ENCODE results near the gene GIPR. TPM values are rescaled to one million over a fixed set of nuclear protein-coding genes. Genes with fewer than 3 reads are reported as not detected.
A peak's percentile ranks its signal among the peaks of the same experiment; 100 is the strongest.

Gene GIPR
- total RNA-seq, 4 donors from 2014 or later, result 0.98 TPM; not detected in 3

DNA sequence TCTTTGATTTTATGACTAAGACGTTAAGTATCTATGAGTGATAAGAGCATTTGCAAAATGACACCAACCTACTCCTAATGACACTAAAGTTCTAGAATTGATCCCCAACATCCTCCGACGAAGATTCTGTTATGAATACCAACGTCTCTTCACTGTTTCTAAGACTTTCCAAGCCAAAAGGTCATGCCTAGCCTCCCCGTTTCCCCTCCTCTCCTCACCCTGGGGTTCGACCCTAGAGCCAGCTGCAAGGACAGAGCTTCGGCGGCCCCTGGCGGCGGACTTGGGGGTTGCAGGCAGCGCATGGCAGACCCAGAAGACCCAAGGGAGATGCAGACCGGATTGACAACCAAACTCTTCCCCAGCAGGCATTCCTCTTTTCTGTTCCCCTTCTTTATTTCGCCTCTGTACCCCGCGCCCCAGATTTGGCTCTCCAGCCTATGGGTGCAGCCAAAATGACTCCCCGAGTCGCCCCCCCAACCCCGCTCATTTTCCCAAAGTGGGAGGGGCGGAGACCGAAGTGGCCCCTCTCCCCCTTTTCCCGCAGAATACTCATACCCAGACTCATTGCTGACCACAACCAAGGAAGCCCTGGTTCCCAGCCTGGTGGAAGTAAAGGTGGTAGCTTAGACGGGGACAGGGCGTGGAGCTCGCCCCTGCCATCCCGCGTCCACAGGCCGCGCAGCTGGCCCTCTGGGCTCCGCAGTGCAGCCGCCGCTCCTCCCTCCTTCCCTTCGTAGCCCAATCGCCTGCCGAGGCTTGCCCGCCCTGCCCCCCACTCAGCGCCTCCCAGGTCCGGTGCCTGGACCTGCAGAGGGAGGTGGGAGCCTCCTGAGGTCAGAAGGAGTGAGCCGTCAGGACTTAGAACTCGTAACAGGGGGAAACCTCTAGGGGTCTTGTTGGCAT lies 24.7 kb upstream of the GIPR start:
- Histone ChIP-seq H3K4me3 (no peak overlapping the region), H3K4me1 (peaks cover 0 to 8% of the 10 kb centered on the region in 2 donors), H3K27me3 (peaks cover 0 to 6% of the 10 kb centered on the region in 2 donors), H3K27ac (no peak overlapping the region), H3K36me3 (no peaks in the 10 kb centered on the region), H3K9me3 (no peaks in the 10 kb centered on the region)
- TF ChIP-seq POLR2A (IDR thresholded peaks at IDR 0.05) (no peak), CTCF (IDR thresholded peaks at IDR 0.05) (peak; percentile 89 to 96 (median 92))
- intact Hi-C loops (cut with DNase I; ENCODE audit: low total_unique reads), result loop anchor here (5.0 kb wide), 2 partner anchors 41 to 121 kb away; partner anchors contain the start of gene GPR4
- peak; percentile 68 to 76 for DNase-seq

- H3K27ac ChIP-seq, result no peak overlapping the region
- TF ChIP-seq POLR2A (IDR thresholded peaks at IDR 0.05) (no peak), CTCF (IDR thresholded peaks at IDR 0.05) (no peak)
- H3K27me3 ChIP-seq, result peaks cover 0 to 6% of the 10 kb centered on the region in 2 donors
- intact Hi-C loops (cut with DNase I; ENCODE audit: low total_unique reads), result loop anchor here (5.0 kb wide), 2 partner anchors 42 to 122 kb away; partner anchors contain the start of gene GPR4
- peaks cover 0 to under 1% of the 10 kb centered on the region in 2 donors for H3K4me1 ChIP-seq
- H3K36me3 ChIP-seq, result no peaks in the 10 kb centered on the region
- DNase-seq, result no peak
- no peak overlapping the region for H3K4me3 ChIP-seq
- H3K9me3 ChIP-seq, result no peaks in the 10 kb centered on the region
These were observed 23.9 kb upstream of the GIPR start for GRCh38 chr19:45643927-45644771.

GRCh38 chr19:45645068-45645630 lies 22.9 kb upstream of the GIPR start:
- intact Hi-C loops (cut with DNase I; ENCODE audit: low total_unique reads), result no loop called here
- DNase-seq, result no peak
- no peak for TF ChIP-seq CTCF (IDR thresholded peaks at IDR 0.05)
- TF ChIP-seq POLR2A (IDR thresholded peaks at IDR 0.05), result no peak

GRCh38 chr19:45645631-45646344 lies 22.2 kb upstream of the GIPR start:
- H3K27me3 ChIP-seq, result peaks cover 0 to 6% of the 10 kb centered on the region in 2 donors
- no peaks in the 10 kb centered on the region for H3K36me3 ChIP-seq
- H3K9me3 ChIP-seq, result no peaks in the 10 kb centered on the region
- DNase-seq, result peak; percentile 28 to 49
- peak overlapping the region in 1 of 2 donors; percentile 17 for H3K4me3 ChIP-seq
- intact Hi-C loops (cut with DNase I; ENCODE audit: low total_unique reads), result no loop called here
- H3K27ac ChIP-seq, result no peak overlapping the region
- H3K4me1 ChIP-seq, result no peaks in the 10 kb centered on the region
- TF ChIP-seq CTCF (IDR thresholded peaks at IDR 0.05), result no peak
- no peak for TF ChIP-seq POLR2A (IDR thresholded peaks at IDR 0.05)

More at GRCh38 chr19:45645068-45645630, 22.9 kb upstream of the GIPR start:
- no peaks in the 10 kb centered on the region for H3K4me1 ChIP-seq
- peaks cover 0 to 6% of the 10 kb centered on the region in 2 donors for H3K27me3 ChIP-seq
- H3K36me3 ChIP-seq, result no peaks in the 10 kb centered on the region
- H3K27ac ChIP-seq, result no peak overlapping the region
- no peaks in the 10 kb centered on the region for H3K9me3 ChIP-seq
- peak overlapping the region in 1 of 2 donors; percentile 17 for H3K4me3 ChIP-seq
